ENCODE measurements around the gene PTPRU.

GRCh38 chr1:29344336-29344735, 108.0 kb downstream of the PTPRU start:
- TF ChIP-seq CTCF (IDR thresholded peaks at IDR 0.05) (no peak), ZFX (IDR thresholded peaks at IDR 0.05; ENCODE audit: borderline replicate concordance) (no peak)
